AG10803 (cell line): ENCODE measurements around the gene ADCY10.
"Not testable (repeated sequence)": the region's sequence is repeated elsewhere in the genome, so short reads cannot be mapped to it uniquely, and the experiment has no call there.

ENCODE experiments used
- DNase-seq: peaks from one replicate; pipeline ENCODE4 v3.0.0; 2010; ENCODE audit warnings: low read depth
- H3K4me3 ChIP-seq: 2 replicates; pipeline ENCODE4 v1.5.1; 2011; ENCODE audit warnings: mild to moderate bottlenecking, low read length, control low read depth
- CTCF ChIP-seq: conservative IDR thresholded peaks from 2 replicates; pipeline ENCODE4 v1.5.1; 2011; ENCODE audit warnings: mild to moderate bottlenecking, low read length, control low read depth, inconsistent platforms

ADCY10 gene

GRCh38 chr1:167934426-167935215 is 20.7 kb upstream of the ADCY10 start:
- no peak for TF ChIP-seq CTCF
- peak overlapping the region; percentile 85 for H3K4me3 ChIP-seq
- DNase-seq = peak; percentile 40

- peak overlapping the region; percentile 85 for H3K4me3 ChIP-seq
- DNase-seq = no peak
- TF ChIP-seq CTCF = no peak
Measured at GRCh38 chr1:167933788-167934187, 19.9 kb upstream of the ADCY10 start.

GRCh38 chr1:167929725-167930124 is 15.8 kb upstream of the ADCY10 start:
- no peak for DNase-seq
- no peak for TF ChIP-seq CTCF
- no peak overlapping the region for H3K4me3 ChIP-seq

- DNase-seq, H3K4me3 ChIP-seq: not testable (repeated sequence)
Measured at GRCh38 chr1:167928919-167929318, 15.0 kb upstream of the ADCY10 start.

GRCh38 chr1:167928457-167928852 is 14.5 kb upstream of the ADCY10 start:
- no peak for TF ChIP-seq CTCF
- no peak overlapping the region for H3K4me3 ChIP-seq

GRCh38 chr1:167927046-167927754 is 13.3 kb upstream of the ADCY10 start:
- no peak for DNase-seq
- no peak overlapping the region for H3K4me3 ChIP-seq
- TF ChIP-seq CTCF = no peak

More at GRCh38 chr1:167928457-167928852, 14.5 kb upstream of the ADCY10 start:
- no peak for DNase-seq

- DNase-seq = no peak
- TF ChIP-seq CTCF = no peak
- H3K4me3 ChIP-seq = no peak overlapping the region
Measured at GRCh38 chr1:167926486-167926997, 12.6 kb upstream of the ADCY10 start.
